Transverse colon (tissue), 4 donors: ENCODE results near the gene C1QL1.

Experiments
- CTCF ChIP-seq, 5 experiments: fragments of 200-600 bp in 3 of 5; fragments of 450-650 bp in 2 of 5; sonication (generic) in 3 of 5; IDR thresholded peaks; 1 replicate in 2 of 5; 2 replicates in 3 of 5; pipeline ENCODE4 v1.5.1; 2016 to 2017; ENCODE audit warnings: antibody characterized with exemption in 5 of 5, inconsistent platforms in 3 of 5, mild to moderate bottlenecking in 2 of 5, moderate library complexity in 1 of 5
- POLR2A ChIP-seq: fragments of 450-650 bp; IDR thresholded peaks from one replicate; pipeline ENCODE4 v1.6.1; 2016; ENCODE audit warnings: antibody characterized with exemption, mild to moderate bottlenecking, moderate library complexity
- POLR2AphosphoS5 ChIP-seq, 3 donors: sonication (generic); formaldehyde crosslinking; IDR thresholded peaks; one replicate each; pipeline ENCODE4 v1.6.1; 2016; ENCODE audit warnings: antibody characterized with exemption in 3 of 3

DNA sequence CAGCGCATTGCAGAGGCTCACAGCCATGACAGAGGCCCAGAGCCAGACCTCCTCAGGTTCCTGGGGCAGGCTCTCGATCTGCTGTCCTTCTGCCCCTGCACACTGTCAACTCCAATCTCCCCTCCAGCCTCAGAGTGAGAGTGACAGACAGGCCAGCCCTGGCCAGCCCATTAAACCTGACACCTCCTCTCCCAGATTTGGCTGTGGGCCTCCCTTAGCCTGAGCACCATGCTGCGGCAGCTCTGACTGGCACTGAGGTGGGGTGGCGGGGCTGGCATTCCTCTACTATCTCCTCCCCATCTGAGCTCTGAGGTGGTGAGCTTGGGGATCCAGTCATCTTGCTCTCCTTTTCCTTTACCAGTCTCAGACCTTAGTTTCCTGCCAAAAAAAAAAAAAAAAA lies 15.5 kb upstream of the C1QL1 start:
- TF ChIP-seq CTCF (IDR thresholded peaks at IDR 0.05) = no peak
- no peak for TF ChIP-seq POLR2AphosphoS5 (IDR thresholded peaks at IDR 0.05)
- TF ChIP-seq POLR2A = no peak
